VCaP (cell line): ENCODE measurements around the gene RXFP3.
A peak's percentile ranks its signal among the peaks of the same experiment; 100 is the strongest.

ENCODE experiments used
- H3K27ac ChIP-seq: fragments of 450-650 bp; 2 replicates; pipeline ENCODE4 v1.5.1; 2017
- CTCF ChIP-seq: fragments of 450-650 bp; conservative IDR thresholded peaks from 2 replicates; pipeline ENCODE4 v1.5.1; 2017; ENCODE audit warnings: mild to moderate bottlenecking, moderate library complexity

The RXFP3 gene

GRCh38 chr5:33975852-33976251 is 39.7 kb downstream of the RXFP3 start:
- no peak for TF ChIP-seq CTCF
- H3K27ac ChIP-seq, result peak overlapping the region; percentile 48

GRCh38 chr5:33976307-33976706 is 40.1 kb downstream of the RXFP3 start:
- H3K27ac ChIP-seq, result peak overlapping the region; percentile 48
- no peak for TF ChIP-seq CTCF

- no peak overlapping the region for H3K27ac ChIP-seq
- TF ChIP-seq CTCF, result no peak
Measured at GRCh38 chr5:33978306-33978705, 42.1 kb downstream of the RXFP3 start.

- no peak overlapping the region for H3K27ac ChIP-seq
- no peak for TF ChIP-seq CTCF
Measured at GRCh38 chr5:33980030-33980429, 43.8 kb downstream of the RXFP3 start.

- no peak for TF ChIP-seq CTCF
- no peak overlapping the region for H3K27ac ChIP-seq
Measured at GRCh38 chr5:33981408-33982162, 45.4 kb downstream of the RXFP3 start.

GRCh38 chr5:33984178-33984577 is 48.0 kb downstream of the RXFP3 start:
- H3K27ac ChIP-seq, result peak overlapping the region; percentile 40
- no peak for TF ChIP-seq CTCF

GRCh38 chr5:33984671-33985124 is 48.5 kb downstream of the RXFP3 start, which contains the start of gene SLC45A2:
TSS of gene SLC45A2 (minus strand) at chr5:33984693. CDS start at chr5:33984583, 110 bp downstream.
- peak within 1 kb of the TSS; percentile 40 for H3K27ac ChIP-seq

More at GRCh38 chr5:33984671-33985124, 48.5 kb downstream of the RXFP3 start, which contains the start of gene SLC45A2:
- no peak for TF ChIP-seq CTCF
